Caco-2 (cell line): ENCODE data around the gene CTSH. TPM values are rescaled to one million over a fixed set of nuclear protein-coding genes. Genes with fewer than 3 reads are reported as not detected.

ENCODE experiments used
- Bru-seq: library from RNA; stranded (reverse); fragments of 400-500 nt; gene quantifications from one replicate; lab custom pipeline; 2021; lab: Mats Ljungman, UMichigan
- BruChase-seq, 2 experiments: library from RNA; stranded (reverse); fragments of 400-500 nt; gene quantifications; one replicate each; lab custom pipeline; 2021; lab: Mats Ljungman, UMichigan
- BruUV-seq: library from RNA; stranded (reverse); fragments of 400-500 nt; replicated peaks from 2 replicates; lab custom pipeline; 2021; lab: Mats Ljungman, UMichigan
- CTCF ChIA-PET: fragments of 300-600 bp; sonication (Branson Sonifier 250); formaldehyde crosslinking; loops from one replicate; lab custom pipeline; 2022; ENCODE audit warnings: antibody characterized with exemption; lab: Charles Lee
- POLR2A ChIA-PET: fragments of 300-600 bp; sonication (Branson Sonifier 250); formaldehyde crosslinking; loops from one replicate; lab custom pipeline; 2022; ENCODE audit warnings: antibody characterized with exemption; lab: Charles Lee
- DNase-seq, 2 experiments: peaks; one replicate each; pipeline versions ENCODE4 v3.0.0 to v3.0.0-alpha.2; 2020 to 2022
- H3K27me3 ChIP-seq: replicated peaks from 2 replicates; pipeline ENCODE4 v1.6.0; 2011; ENCODE audit warnings: low read length; ENCODE audit not compliant: control insufficient read depth, insufficient read depth
- H3K36me3 ChIP-seq: 2 replicates; pipeline ENCODE4 v1.5.1; 2011; ENCODE audit warnings: low read length; ENCODE audit not compliant: control insufficient read depth, insufficient read depth
- H3K4me1 ChIP-seq: fragments of 250-450 bp; sonication (Bioruptor Pico); 2 replicates; pipeline ENCODE4 v1.5.1; 2020; ENCODE audit warnings: mild to moderate bottlenecking
- H3K4me3 ChIP-seq: 2 replicates; pipeline ENCODE4 v1.5.1; 2011; ENCODE audit warnings: low read depth, mild to moderate bottlenecking, control low read depth, low read length
- H3K9me3 ChIP-seq: fragments of 250-450 bp; sonication (Bioruptor Pico); 2 replicates; pipeline ENCODE4 v1.5.1; 2020; ENCODE audit warnings: mild to moderate bottlenecking, moderate library complexity
- H3K27ac Mint-ChIP-seq: one replicate; pipeline ENCODE4 v1.8.0; 2022; ENCODE audit warnings: mixed read lengths; ENCODE audit not compliant: unreplicated experiment
- H3K27me3 Mint-ChIP-seq: one replicate; pipeline ENCODE4 v1.8.0; 2022; ENCODE audit warnings: mixed read lengths; ENCODE audit not compliant: insufficient read depth, unreplicated experiment
- H3K36me3 Mint-ChIP-seq: one replicate; pipeline ENCODE4 v1.8.0; 2022; ENCODE audit warnings: mild to moderate bottlenecking, mixed read lengths; ENCODE audit not compliant: insufficient read depth, unreplicated experiment
- H3K4me1 Mint-ChIP-seq: one replicate; pipeline ENCODE4 v1.8.0; 2022; ENCODE audit warnings: low read depth, mixed read lengths; ENCODE audit not compliant: unreplicated experiment
- H3K4me3 Mint-ChIP-seq: one replicate; pipeline ENCODE4 v1.8.0; 2022; ENCODE audit warnings: mild to moderate bottlenecking, moderate library complexity, mixed read lengths; ENCODE audit not compliant: unreplicated experiment
- H3K9me3 Mint-ChIP-seq: one replicate; pipeline ENCODE4 v1.8.0; 2022; ENCODE audit warnings: mixed read lengths; ENCODE audit not compliant: unreplicated experiment
- intact Hi-C: fragments of 100-400 bp; cut with micrococcal nuclease; formaldehyde crosslinking; loops from one replicate; pipeline ENCODE4 v1.10.0; 2022; ENCODE audit not compliant: unreplicated experiment
- long read RNA-seq: library from polyadenylated mRNA; stranded (forward); transcript quantifications from one replicate; pipeline ENCODE4 v2.0.0, GENCODE V29; 2022
- total RNA-seq: library from RNA; stranded (reverse); gene quantifications from 2 replicates; pipeline ENCODE4 v1.2.3, GENCODE V29; 2022
- TF ChIP-seq, protein P1 (sequence below), 2 experiments: fragments of 200-600 bp in 1 of 2; IDR thresholded peaks; 1 replicate in 1 of 2; 2 replicates in 1 of 2; pipeline versions ENCODE4 v1.5.1 to v1.8.0; 2011 to 2022; ENCODE audit warnings: antibody characterized with exemption in 1 of 2, control low read depth in 1 of 2, inconsistent platforms in 1 of 2, low read depth in 1 of 2, low read length in 1 of 2, mild to moderate bottlenecking in 1 of 2, moderate library complexity in 1 of 2; ENCODE audit not compliant: insufficient read depth in 1 of 2, severe bottlenecking in 1 of 2, unreplicated experiment in 1 of 2

The CTSH gene, protein sequence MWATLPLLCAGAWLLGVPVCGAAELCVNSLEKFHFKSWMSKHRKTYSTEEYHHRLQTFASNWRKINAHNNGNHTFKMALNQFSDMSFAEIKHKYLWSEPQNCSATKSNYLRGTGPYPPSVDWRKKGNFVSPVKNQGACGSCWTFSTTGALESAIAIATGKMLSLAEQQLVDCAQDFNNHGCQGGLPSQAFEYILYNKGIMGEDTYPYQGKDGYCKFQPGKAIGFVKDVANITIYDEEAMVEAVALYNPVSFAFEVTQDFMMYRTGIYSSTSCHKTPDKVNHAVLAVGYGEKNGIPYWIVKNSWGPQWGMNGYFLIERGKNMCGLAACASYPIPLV
- total RNA-seq (171 and 183 TPM in 2 replicates), Bru-seq, nascent RNA (percentile 64 among the genes with signal in this experiment), BruChase-seq, experiment 1, labeled RNA remaining after a 2-hour chase (percentile 59 among the genes with signal in this experiment), BruChase-seq, experiment 2, labeled RNA remaining after a 6-hour chase (percentile 70 among the genes with signal in this experiment)
- long read RNA-seq, transcript CTSH-201 (12 exons, 2,190 nt): major isoform, 166 of 177 reads
- long read RNA-seq, partial matches to known transcripts: 5 of 177 reads
- long read RNA-seq, other reads (novel, unspliced or antisense): 6 of 177 reads

DNA sequence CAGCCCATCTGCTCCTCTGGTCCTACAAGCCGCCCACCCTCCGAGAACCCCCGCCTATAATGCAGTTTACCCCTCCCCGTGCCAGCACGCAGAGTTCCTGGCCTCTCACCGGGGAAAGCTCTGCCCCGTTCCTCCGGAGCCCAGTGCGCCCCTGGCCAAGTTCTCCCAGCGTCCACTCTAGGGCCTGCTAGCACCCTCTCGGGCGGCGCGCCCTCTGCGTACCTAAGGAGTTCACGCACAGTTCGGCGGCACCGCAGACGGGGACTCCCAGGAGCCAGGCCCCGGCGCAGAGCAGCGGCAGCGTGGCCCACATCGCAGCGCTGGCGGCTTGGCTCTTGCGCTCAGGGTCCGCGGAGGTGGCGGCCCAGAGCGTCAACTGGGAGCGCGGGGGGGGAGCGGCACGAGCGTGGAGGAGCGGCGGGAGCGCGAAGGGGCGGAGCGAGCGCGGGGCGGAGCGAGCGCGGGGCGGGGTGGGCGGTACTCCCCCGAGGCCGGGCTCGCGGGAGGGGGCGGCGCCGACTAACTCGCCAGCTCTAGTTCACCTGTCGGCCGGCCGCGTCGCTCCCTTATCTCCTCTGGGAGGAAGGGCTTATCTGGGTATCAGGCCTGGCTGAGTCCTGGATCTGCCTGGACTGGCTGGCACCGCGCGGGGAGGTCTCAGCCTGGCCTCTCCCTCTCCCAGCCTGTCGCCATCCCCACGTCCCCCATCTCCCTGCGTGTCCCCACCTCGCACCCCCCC, at the start of gene CTSH:
TSS of gene CTSH (minus strand) at position 378 of the 739 bp plus-strand sequence. CDS start at position 313, 65 bp downstream.
- BruUV-seq: no TSS peak
- peaks cover 6% of the 10 kb centered on the region for H3K36me3 Mint-ChIP-seq
- intact Hi-C loops: loop anchor here (2.0 kb wide), 1 partner anchor 34 kb away; no protein-coding TSS in a partner anchor
- no peaks in the 10 kb centered on the region; the same call in 1 of the 2 replicates for H3K36me3 ChIP-seq
- H3K9me3 Mint-ChIP-seq: no peaks in the 10 kb centered on the region
- DNase-seq: peak; percentile 95
- peaks cover 4% of the 10 kb centered on the region for H3K4me1 Mint-ChIP-seq
- H3K4me3 ChIP-seq: peak within 1 kb of the TSS; percentile 82
- H3K27me3 Mint-ChIP-seq: no peaks in the 10 kb centered on the region
- ChIA-PET POLR2A (interaction anchor here (0.5 to 1.4 kb wide), 2 partner anchors 25 to 35 kb away, joined by 5 read pairs; no protein-coding TSS in a partner anchor), CTCF (interaction anchor here (0.6 to 2.3 kb wide), 4 partner anchors 35 to 298 kb away, joined by 3 to 20 read pairs (median 3); no protein-coding TSS in a partner anchor)
- peaks cover 18% of the 10 kb centered on the region for H3K4me1 ChIP-seq
- H3K9me3 ChIP-seq: no peaks in the 10 kb centered on the region
- H3K27ac Mint-ChIP-seq: peak within 1 kb of the TSS; percentile 70
- TF ChIP-seq, protein P1, sequence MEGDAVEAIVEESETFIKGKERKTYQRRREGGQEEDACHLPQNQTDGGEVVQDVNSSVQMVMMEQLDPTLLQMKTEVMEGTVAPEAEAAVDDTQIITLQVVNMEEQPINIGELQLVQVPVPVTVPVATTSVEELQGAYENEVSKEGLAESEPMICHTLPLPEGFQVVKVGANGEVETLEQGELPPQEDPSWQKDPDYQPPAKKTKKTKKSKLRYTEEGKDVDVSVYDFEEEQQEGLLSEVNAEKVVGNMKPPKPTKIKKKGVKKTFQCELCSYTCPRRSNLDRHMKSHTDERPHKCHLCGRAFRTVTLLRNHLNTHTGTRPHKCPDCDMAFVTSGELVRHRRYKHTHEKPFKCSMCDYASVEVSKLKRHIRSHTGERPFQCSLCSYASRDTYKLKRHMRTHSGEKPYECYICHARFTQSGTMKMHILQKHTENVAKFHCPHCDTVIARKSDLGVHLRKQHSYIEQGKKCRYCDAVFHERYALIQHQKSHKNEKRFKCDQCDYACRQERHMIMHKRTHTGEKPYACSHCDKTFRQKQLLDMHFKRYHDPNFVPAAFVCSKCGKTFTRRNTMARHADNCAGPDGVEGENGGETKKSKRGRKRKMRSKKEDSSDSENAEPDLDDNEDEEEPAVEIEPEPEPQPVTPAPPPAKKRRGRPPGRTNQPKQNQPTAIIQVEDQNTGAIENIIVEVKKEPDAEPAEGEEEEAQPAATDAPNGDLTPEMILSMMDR (IDR thresholded peaks at IDR 0.05; ENCODE audit: insufficient read depth in 1 of 2, low read depth in 1 of 2, low read length in 1 of 2, severe bottlenecking in 1 of 2, unreplicated experiment in 1 of 2): no peak
- H3K4me3 Mint-ChIP-seq: peak within 1 kb of the TSS; percentile 94
- no peaks in the 10 kb centered on the region for H3K27me3 ChIP-seq

DNA sequence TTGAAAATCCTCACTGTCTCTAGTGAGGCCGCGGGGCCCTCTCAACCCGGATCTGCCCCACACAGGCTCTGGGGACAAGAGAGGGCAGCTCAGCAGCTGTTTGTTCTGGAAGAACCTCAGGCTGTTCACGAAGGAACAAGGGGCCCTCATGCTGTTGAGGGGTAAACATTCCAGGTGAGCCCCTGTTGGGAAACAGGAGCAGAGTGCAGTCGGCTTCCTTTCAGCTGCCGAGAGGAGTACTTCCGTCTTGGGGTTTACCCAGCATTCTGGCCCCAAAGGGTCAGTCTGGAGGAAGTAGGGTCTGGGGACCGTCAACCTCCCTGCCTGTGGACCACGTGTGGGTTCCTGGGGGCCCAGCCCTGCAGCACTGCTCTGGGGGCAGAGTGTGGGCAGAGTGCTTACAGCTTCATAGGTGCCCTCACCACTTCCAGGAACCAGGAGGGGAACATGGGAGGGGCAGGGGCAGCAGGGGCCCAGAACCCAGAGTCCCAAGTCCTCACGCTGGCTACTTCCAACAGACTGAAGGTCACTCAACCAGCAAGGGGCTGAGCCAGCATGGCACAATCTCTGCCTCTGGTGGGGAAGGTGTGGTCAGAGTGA, 49.2 kb upstream of the CTSH start:
- H3K27ac Mint-ChIP-seq: no peak overlapping the region
- no peak overlapping the region for H3K4me3 ChIP-seq
- H3K9me3 ChIP-seq: no peaks in the 10 kb centered on the region
- H3K36me3 ChIP-seq: no peaks in the 10 kb centered on the region
- H3K27me3 ChIP-seq: no peaks in the 10 kb centered on the region
- peak; percentile 33 to 75 for DNase-seq
- CTCF ChIA-PET: interaction anchor here (1.1 kb wide), 1 partner anchor 15 kb away, joined by 4 read pairs; no protein-coding TSS in a partner anchor
- no TSS peak for BruUV-seq
- TF ChIP-seq, protein P1 (IDR thresholded peaks at IDR 0.05; ENCODE audit: insufficient read depth in 1 of 2, low read depth in 1 of 2, low read length in 1 of 2, severe bottlenecking in 1 of 2, unreplicated experiment in 1 of 2): no peak
- no peaks in the 10 kb centered on the region for H3K27me3 Mint-ChIP-seq
- H3K4me1 Mint-ChIP-seq: no peaks in the 10 kb centered on the region
- POLR2A ChIA-PET: no interaction called here
- no peak overlapping the region for H3K4me3 Mint-ChIP-seq
- intact Hi-C loops: no loop called here
- H3K4me1 ChIP-seq: peaks cover 11% of the 10 kb centered on the region
- peaks cover 10% of the 10 kb centered on the region for H3K9me3 Mint-ChIP-seq
- H3K36me3 Mint-ChIP-seq: no peaks in the 10 kb centered on the region
